Sigmoid colon (tissue), 7 donors: ENCODE results near the gene CC2D2A. TPM values are rescaled to one million over a fixed set of nuclear protein-coding genes. Genes with fewer than 3 reads are reported as not detected.

Experiments used
- DNase-seq: peaks from one replicate; pipeline ENCODE4 v3.0.0-alpha.2; 2019
- H3K27ac ChIP-seq, 4 donors: fragments of 200-600 bp; sonication (generic); one replicate each; pipeline ENCODE4 v1.5.1; 2016 to 2019; ENCODE audit warnings: mild to moderate bottlenecking in 1 of 4
- H3K27me3 ChIP-seq, 3 donors: fragments of 200-600 bp; sonication (generic); one replicate each; pipeline ENCODE4 v1.5.1; 2019; ENCODE audit warnings: mild to moderate bottlenecking in 1 of 3
- H3K36me3 ChIP-seq, 4 donors: fragments of 200-600 bp; sonication (generic); one replicate each; pipeline ENCODE4 v1.5.1; 2016 to 2019
- H3K4me1 ChIP-seq, 4 donors: fragments of 200-600 bp; sonication (generic); one replicate each; pipeline ENCODE4 v1.5.1; 2017 to 2019
- H3K4me3 ChIP-seq, 4 donors: fragments of 200-600 bp; sonication (generic); one replicate each; pipeline ENCODE4 v1.5.1; 2017 to 2019; ENCODE audit warnings: mild to moderate bottlenecking in 2 of 4, moderate library complexity in 1 of 4
- H3K9me3 ChIP-seq, 4 donors: fragments of 200-600 bp in 3 of 4; sonication (generic) in 3 of 4; one replicate each; pipeline versions ENCODE4 v1.5.1 to v1.6.1; 2013 to 2019
- EP300 ChIP-seq, 4 donors: sonication (generic); formaldehyde crosslinking; IDR thresholded peaks; one replicate each; pipeline ENCODE4 v1.6.1; 2017; ENCODE audit warnings: antibody characterized with exemption in 4 of 4
- POLR2A ChIP-seq, 2 donors: fragments of 450-650 bp; IDR thresholded peaks; one replicate each; pipeline ENCODE4 v1.6.1; 2016; ENCODE audit warnings: antibody characterized with exemption in 2 of 2, mild to moderate bottlenecking in 2 of 2, moderate library complexity in 2 of 2
- POLR2AphosphoS5 ChIP-seq, 4 donors: sonication (generic); formaldehyde crosslinking; IDR thresholded peaks; one replicate each; pipeline ENCODE4 v1.6.1; 2017; ENCODE audit warnings: antibody characterized with exemption in 4 of 4
- WGBS, 2 donors: extraction: QIAGEN DNeasy Blood & Tissue Kit; methylation state at CpG; one replicate each; pipeline ENCODE4 v1.1.7; 2013; 5-methylcytosine and 5-hydroxymethylcytosine counted together
- intact Hi-C: fragments of 100-400 bp; cut with DNase I; formaldehyde crosslinking; loops from one replicate; pipeline ENCODE4 v1.15.1; 2023
- polyA plus RNA-seq, 3 donors: library from polyadenylated mRNA; stranded (reverse); fragments of 200-250 nt; gene quantifications; one replicate each; pipeline ENCODE4 v1.2.3, GENCODE V29; 2013
- total RNA-seq, 4 donors: library from RNA; depleted of rRNA; stranded (reverse); fragments of >200 nt; gene quantifications; one replicate each; pipeline ENCODE4 v1.1.0, GENCODE V29; 2016
- TF ChIP-seq, protein P1 (sequence below), 4 experiments: fragments of 450-650 bp in 3 of 4; fragments of 200-600 bp in 1 of 4; IDR thresholded peaks; one replicate each; pipeline ENCODE4 v1.5.1; 2016 to 2019; ENCODE audit warnings: antibody characterized with exemption in 4 of 4, mild to moderate bottlenecking in 3 of 4, moderate library complexity in 2 of 4
- donor health status: healthy with polysubstance abuse.
- donor health status: Bipolar disorder and iron deficiency.
- donor health status: healthy.

CC2D2A gene
- total and polyA plus RNA-seq, 7 donors = 2.5 to 113 (median 41.0) TPM

- H3K36me3 ChIP-seq = peaks cover 8 to 76% (median 28%) of the 10 kb centered on the region in 4 donors
- TF ChIP-seq EP300 (IDR thresholded peaks at IDR 0.05) = no peak
- TF ChIP-seq POLR2AphosphoS5 (IDR thresholded peaks at IDR 0.05) = no peak
- TF ChIP-seq POLR2A (IDR thresholded peaks at IDR 0.05) = no peak
- TF ChIP-seq, protein P1, sequence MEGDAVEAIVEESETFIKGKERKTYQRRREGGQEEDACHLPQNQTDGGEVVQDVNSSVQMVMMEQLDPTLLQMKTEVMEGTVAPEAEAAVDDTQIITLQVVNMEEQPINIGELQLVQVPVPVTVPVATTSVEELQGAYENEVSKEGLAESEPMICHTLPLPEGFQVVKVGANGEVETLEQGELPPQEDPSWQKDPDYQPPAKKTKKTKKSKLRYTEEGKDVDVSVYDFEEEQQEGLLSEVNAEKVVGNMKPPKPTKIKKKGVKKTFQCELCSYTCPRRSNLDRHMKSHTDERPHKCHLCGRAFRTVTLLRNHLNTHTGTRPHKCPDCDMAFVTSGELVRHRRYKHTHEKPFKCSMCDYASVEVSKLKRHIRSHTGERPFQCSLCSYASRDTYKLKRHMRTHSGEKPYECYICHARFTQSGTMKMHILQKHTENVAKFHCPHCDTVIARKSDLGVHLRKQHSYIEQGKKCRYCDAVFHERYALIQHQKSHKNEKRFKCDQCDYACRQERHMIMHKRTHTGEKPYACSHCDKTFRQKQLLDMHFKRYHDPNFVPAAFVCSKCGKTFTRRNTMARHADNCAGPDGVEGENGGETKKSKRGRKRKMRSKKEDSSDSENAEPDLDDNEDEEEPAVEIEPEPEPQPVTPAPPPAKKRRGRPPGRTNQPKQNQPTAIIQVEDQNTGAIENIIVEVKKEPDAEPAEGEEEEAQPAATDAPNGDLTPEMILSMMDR (IDR thresholded peaks at IDR 0.05) = no peak
- intact Hi-C loops = no loop called here
- H3K4me1 ChIP-seq = no peaks in the 10 kb centered on the region
- WGBS, 2 donors = 96 to 97% methylated on average over 6 of the region's 6 CpGs
- no peak for DNase-seq
- no peak overlapping the region for H3K27ac ChIP-seq
- H3K9me3 ChIP-seq = no peaks in the 10 kb centered on the region
- no peak overlapping the region for H3K4me3 ChIP-seq
- H3K27me3 ChIP-seq = no peaks in the 10 kb centered on the region
Measured at GRCh38 chr4:15552557-15553362, 83.1 kb downstream of the CC2D2A start.

GRCh38 chr4:15556511-15557092 is 86.9 kb downstream of the CC2D2A start:
- intact Hi-C loops = no loop called here
- H3K4me3 ChIP-seq = no peak overlapping the region
- 93 to 95% methylated on average over 4 of the region's 4 CpGs for WGBS, 2 donors
- H3K36me3 ChIP-seq = peaks cover 11 to 67% (median 36%) of the 10 kb centered on the region in 4 donors
- no peak overlapping the region for H3K27ac ChIP-seq
- no peak for DNase-seq
- H3K4me1 ChIP-seq = peaks cover 0 to 8% (median 3%) of the 10 kb centered on the region in 4 donors
- TF ChIP-seq, protein P1 (IDR thresholded peaks at IDR 0.05) = no peak
- TF ChIP-seq POLR2A (IDR thresholded peaks at IDR 0.05) = no peak
- no peak for TF ChIP-seq POLR2AphosphoS5 (IDR thresholded peaks at IDR 0.05)
- TF ChIP-seq EP300 (IDR thresholded peaks at IDR 0.05) = no peak
- H3K9me3 ChIP-seq = no peaks in the 10 kb centered on the region
- H3K27me3 ChIP-seq = no peaks in the 10 kb centered on the region

GRCh38 chr4:15557786-15558550 is 88.3 kb downstream of the CC2D2A start:
- Histone ChIP-seq H3K9me3 (no peaks in the 10 kb centered on the region), H3K4me1 (peaks cover 0 to 21% (median 16%) of the 10 kb centered on the region in 4 donors), H3K27me3 (no peaks in the 10 kb centered on the region), H3K27ac (no peak overlapping the region), H3K4me3 (no peak overlapping the region), H3K36me3 (peaks cover 11 to 62% (median 32%) of the 10 kb centered on the region in 4 donors)
- no peak for TF ChIP-seq EP300 (IDR thresholded peaks at IDR 0.05)
- TF ChIP-seq POLR2AphosphoS5 (IDR thresholded peaks at IDR 0.05) = no peak
- no peak for TF ChIP-seq POLR2A (IDR thresholded peaks at IDR 0.05)
- TF ChIP-seq, protein P1 (IDR thresholded peaks at IDR 0.05) = no peak
- WGBS, 2 donors = 18 to 66% methylated on average over 2 of the region's 2 CpGs
- intact Hi-C loops = no loop called here
- DNase-seq = no peak

DNA sequence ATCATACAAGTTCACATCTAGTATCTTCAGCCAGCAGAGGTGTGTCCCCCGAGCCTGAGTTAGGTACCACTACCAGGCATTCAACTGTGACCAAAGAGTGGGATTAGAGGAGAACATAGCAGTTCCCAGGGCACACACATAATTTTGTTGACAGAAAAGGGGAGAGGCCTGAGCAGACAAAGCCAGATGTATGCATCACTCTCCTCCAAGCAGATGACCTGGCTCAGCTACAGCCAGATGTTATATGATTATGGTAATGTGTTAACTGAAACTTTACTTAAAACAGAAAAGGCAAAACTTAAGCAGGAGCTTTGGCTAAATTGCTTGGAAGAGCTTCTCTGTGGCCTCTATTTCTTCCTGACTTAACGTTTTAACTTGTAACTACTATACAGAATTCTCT is 88.9 kb downstream of the CC2D2A start:
- intact Hi-C loops = no loop called here

More for the DNA sequence above, 88.9 kb downstream of the CC2D2A start:
- Histone ChIP-seq H3K27me3 (no peaks in the 10 kb centered on the region), H3K4me3 (no peak overlapping the region), H3K27ac (no peak overlapping the region), H3K4me1 (peaks cover 0 to 21% (median 16%) of the 10 kb centered on the region in 4 donors), H3K9me3 (no peaks in the 10 kb centered on the region), H3K36me3 (peaks cover 16 to 62% (median 28%) of the 10 kb centered on the region in 4 donors)
- WGBS, 2 donors = 89 to 90% methylated on average over 2 of the region's 2 CpGs
- DNase-seq = no peak
- no peak for TF ChIP-seq POLR2A (IDR thresholded peaks at IDR 0.05)
- TF ChIP-seq POLR2AphosphoS5 (IDR thresholded peaks at IDR 0.05) = no peak
- TF ChIP-seq EP300 (IDR thresholded peaks at IDR 0.05) = no peak
- TF ChIP-seq, protein P1 (IDR thresholded peaks at IDR 0.05) = no peak
